Breast epithelium (tissue), 4 donors: ENCODE results near the gene LLCFC1. TPM values are rescaled to one million over a fixed set of nuclear protein-coding genes. Genes with fewer than 3 reads are reported as not detected.

Source experiments
- DNase-seq, 2 donors: peaks; one replicate each; pipeline ENCODE4 v3.0.0-alpha.2; 2019; ENCODE audit warnings: low spot score in 2 of 2
- H3K27ac ChIP-seq, 2 donors: fragments of 200-600 bp; sonication (generic) in 1 of 2; one replicate each; pipeline ENCODE4 v1.5.1; 2016 to 2019; ENCODE audit warnings: mild to moderate bottlenecking in 1 of 2
- H3K27me3 ChIP-seq, 2 donors: fragments of 200-600 bp; sonication (generic) in 1 of 2; one replicate each; pipeline versions ENCODE4 v1.5.1 to v1.6.0; 2017 to 2019; ENCODE audit warnings: control low read depth in 1 of 2, mild to moderate bottlenecking in 1 of 2
- H3K36me3 ChIP-seq: fragments of 200-600 bp; one replicate; pipeline ENCODE4 v1.5.1; 2019
- H3K4me1 ChIP-seq, 2 donors: fragments of 200-600 bp; sonication (generic); one replicate each; pipeline ENCODE4 v1.5.1; 2016 to 2019; ENCODE audit warnings: control low read depth in 1 of 2
- H3K4me3 ChIP-seq, 3 donors: fragments of 200-600 bp; sonication (generic); 1 replicate in 2 of 3; 2 replicates in 1 of 3; pipeline ENCODE4 v1.5.1; 2016 to 2019; ENCODE audit warnings: mild to moderate bottlenecking in 3 of 3, moderate library complexity in 2 of 3
- H3K9me3 ChIP-seq, 2 donors: fragments of 200-600 bp; sonication (generic) in 1 of 2; one replicate each; pipeline ENCODE4 v1.5.1; 2016 to 2019; ENCODE audit warnings: control low read depth in 1 of 2
- CTCF ChIP-seq, 3 donors: fragments of 450-650 bp; IDR thresholded peaks; one replicate each; pipeline ENCODE4 v1.5.1; 2016 to 2017; ENCODE audit warnings: antibody characterized with exemption in 3 of 3, mild to moderate bottlenecking in 3 of 3, moderate library complexity in 3 of 3
- POLR2A ChIP-seq: fragments of 450-650 bp; IDR thresholded peaks from one replicate; pipeline ENCODE4 v1.6.1; 2016; ENCODE audit warnings: antibody characterized with exemption, mild to moderate bottlenecking, moderate library complexity
- POLR2AphosphoS5 ChIP-seq, 3 donors: sonication (generic); formaldehyde crosslinking; IDR thresholded peaks; one replicate each; pipeline ENCODE4 v1.6.1; 2017; ENCODE audit warnings: antibody characterized with exemption in 3 of 3
- intact Hi-C: fragments of 100-400 bp; cut with DNase I; formaldehyde crosslinking; loops from one replicate; pipeline ENCODE4 v1.15.1; 2023; ENCODE audit warnings: low total_unique reads
- total RNA-seq, 3 donors: library from RNA; depleted of rRNA; stranded (reverse); fragments of >200 nt; gene quantifications; one replicate each; pipeline ENCODE4 v1.1.0, GENCODE V29; 2016

LLCFC1 gene
- total RNA-seq, 3 donors from 2014 or later, result not detected

- H3K27ac ChIP-seq, result no peak overlapping the region
- no peaks in the 10 kb centered on the region for H3K27me3 ChIP-seq
- no peaks in the 10 kb centered on the region for H3K36me3 ChIP-seq
- TF ChIP-seq POLR2A (no peak), CTCF (IDR thresholded peaks at IDR 0.05) (no peak), POLR2AphosphoS5 (IDR thresholded peaks at IDR 0.05) (no peak)
- no peak overlapping the region for H3K4me3 ChIP-seq
- intact Hi-C loops, result no loop called here
- H3K9me3 ChIP-seq, result no peaks in the 10 kb centered on the region
- H3K4me1 ChIP-seq, result no peaks in the 10 kb centered on the region
- DNase-seq, result no peak
These were observed 9.3 kb downstream of the LLCFC1 start for GRCh38 chr7:142948603-142949002.

GRCh38 chr7:142950235-142950634 is 11.0 kb downstream of the LLCFC1 start:
- Histone ChIP-seq H3K4me1 (no peaks in the 10 kb centered on the region), H3K36me3 (no peaks in the 10 kb centered on the region), H3K4me3 (no peak overlapping the region), H3K9me3 (no peaks in the 10 kb centered on the region), H3K27me3 (no peaks in the 10 kb centered on the region), H3K27ac (no peak overlapping the region)
- intact Hi-C loops, result no loop called here
- TF ChIP-seq POLR2AphosphoS5 (IDR thresholded peaks at IDR 0.05) (no peak), POLR2A (no peak), CTCF (IDR thresholded peaks at IDR 0.05) (no peak)
- no peak for DNase-seq

GRCh38 chr7:142954680-142955268 is 15.5 kb downstream of the LLCFC1 start:
- Histone ChIP-seq H3K27me3 (no peaks in the 10 kb centered on the region), H3K9me3 (no peaks in the 10 kb centered on the region), H3K27ac (no peak overlapping the region), H3K4me3 (no peak overlapping the region), H3K4me1 (no peaks in the 10 kb centered on the region), H3K36me3 (no peaks in the 10 kb centered on the region)
- intact Hi-C loops, result no loop called here
- TF ChIP-seq POLR2A (no peak), CTCF (IDR thresholded peaks at IDR 0.05) (no peak), POLR2AphosphoS5 (IDR thresholded peaks at IDR 0.05) (no peak)
- no peak for DNase-seq

GRCh38 chr7:142956951-142957623 is 17.8 kb downstream of the LLCFC1 start:
- Histone ChIP-seq H3K4me3 (no peak overlapping the region), H3K27ac (no peak overlapping the region), H3K9me3 (no peaks in the 10 kb centered on the region), H3K4me1 (no peaks in the 10 kb centered on the region), H3K36me3 (no peaks in the 10 kb centered on the region), H3K27me3 (no peaks in the 10 kb centered on the region)
- intact Hi-C loops, result no loop called here
- TF ChIP-seq POLR2AphosphoS5 (IDR thresholded peaks at IDR 0.05), result no peak
- TF ChIP-seq CTCF (IDR thresholded peaks at IDR 0.05), result no peak
- TF ChIP-seq POLR2A, result no peak
- no peak for DNase-seq

- Histone ChIP-seq H3K27me3 (no peaks in the 10 kb centered on the region), H3K9me3 (no peaks in the 10 kb centered on the region), H3K36me3 (no peaks in the 10 kb centered on the region), H3K27ac (no peak overlapping the region), H3K4me1 (no peaks in the 10 kb centered on the region), H3K4me3 (no peak overlapping the region)
- no peak for DNase-seq
- TF ChIP-seq POLR2A (no peak), POLR2AphosphoS5 (IDR thresholded peaks at IDR 0.05) (no peak), CTCF (IDR thresholded peaks at IDR 0.05) (no peak)
- intact Hi-C loops, result no loop called here
These were observed 18.4 kb downstream of the LLCFC1 start for GRCh38 chr7:142957723-142958122.
